Suprapubic skin (tissue), 4 donors: Measurements from ENCODE around the gene EYA2.

ENCODE experiments used
- EP300 ChIP-seq: sonication (generic); formaldehyde crosslinking; IDR thresholded peaks from one replicate; pipeline ENCODE4 v1.6.1; 2017; ENCODE audit warnings: antibody characterized with exemption
- POLR2A ChIP-seq, 2 donors: fragments of 450-650 bp; IDR thresholded peaks; one replicate each; pipeline ENCODE4 v1.6.1; 2017; ENCODE audit warnings: antibody characterized with exemption in 2 of 2, mild to moderate bottlenecking in 2 of 2, moderate library complexity in 2 of 2
- POLR2AphosphoS5 ChIP-seq, 3 donors: sonication (generic); formaldehyde crosslinking; IDR thresholded peaks; one replicate each; pipeline ENCODE4 v1.6.1; 2017; ENCODE audit warnings: antibody characterized with exemption in 3 of 3
- TF ChIP-seq, protein P1 (sequence below), 2 donors: fragments of 200-600 bp in 1 of 2; fragments of 450-650 bp in 1 of 2; sonication (generic) in 1 of 2; IDR thresholded peaks; one replicate each; pipeline ENCODE4 v1.5.1; 2016 to 2019; ENCODE audit warnings: antibody characterized with exemption in 2 of 2, mild to moderate bottlenecking in 1 of 2, moderate library complexity in 1 of 2

DNA sequence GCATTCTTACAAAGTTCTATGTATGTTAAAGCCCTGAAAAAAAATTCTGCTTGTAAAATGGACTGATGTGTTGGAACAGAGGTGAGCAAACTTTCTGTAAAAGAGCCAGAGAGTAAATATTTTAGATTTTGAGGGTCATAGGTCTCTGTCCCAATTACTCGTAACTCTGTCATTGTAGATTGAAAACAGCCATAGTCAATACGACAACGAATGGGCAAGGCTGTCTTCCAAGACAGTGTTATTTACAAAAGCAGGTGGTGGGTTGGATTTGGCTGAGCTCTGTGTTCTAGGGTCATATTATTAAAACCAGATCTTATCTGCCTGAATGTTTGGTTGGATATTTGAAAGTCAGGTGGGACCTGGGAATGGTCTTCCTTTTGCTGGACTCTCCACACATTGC is 135.2 kb downstream of the EYA2 start:
- TF ChIP-seq, protein P1, sequence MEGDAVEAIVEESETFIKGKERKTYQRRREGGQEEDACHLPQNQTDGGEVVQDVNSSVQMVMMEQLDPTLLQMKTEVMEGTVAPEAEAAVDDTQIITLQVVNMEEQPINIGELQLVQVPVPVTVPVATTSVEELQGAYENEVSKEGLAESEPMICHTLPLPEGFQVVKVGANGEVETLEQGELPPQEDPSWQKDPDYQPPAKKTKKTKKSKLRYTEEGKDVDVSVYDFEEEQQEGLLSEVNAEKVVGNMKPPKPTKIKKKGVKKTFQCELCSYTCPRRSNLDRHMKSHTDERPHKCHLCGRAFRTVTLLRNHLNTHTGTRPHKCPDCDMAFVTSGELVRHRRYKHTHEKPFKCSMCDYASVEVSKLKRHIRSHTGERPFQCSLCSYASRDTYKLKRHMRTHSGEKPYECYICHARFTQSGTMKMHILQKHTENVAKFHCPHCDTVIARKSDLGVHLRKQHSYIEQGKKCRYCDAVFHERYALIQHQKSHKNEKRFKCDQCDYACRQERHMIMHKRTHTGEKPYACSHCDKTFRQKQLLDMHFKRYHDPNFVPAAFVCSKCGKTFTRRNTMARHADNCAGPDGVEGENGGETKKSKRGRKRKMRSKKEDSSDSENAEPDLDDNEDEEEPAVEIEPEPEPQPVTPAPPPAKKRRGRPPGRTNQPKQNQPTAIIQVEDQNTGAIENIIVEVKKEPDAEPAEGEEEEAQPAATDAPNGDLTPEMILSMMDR (IDR thresholded peaks at IDR 0.05) = no peak
- TF ChIP-seq POLR2AphosphoS5 (IDR thresholded peaks at IDR 0.05) (no peak), POLR2A (IDR thresholded peaks at IDR 0.05) (no peak), EP300 (no peak)
